HepG2 (cell line): Measurements from ENCODE around the gene EPX. TPM values are rescaled to one million over a fixed set of nuclear protein-coding genes. Genes with fewer than 3 reads are reported as not detected.

Source experiments
- ATAC-seq: fragments of 200-7000 bp; cut with Tn5 transposase; 3 replicates; pipeline ENCODE4 v1.9.1; 2020; ENCODE audit warnings: mild to moderate bottlenecking, moderate library complexity
- BruUV-seq: library from RNA; stranded (reverse); fragments of 400-500 nt; replicated peaks from 2 replicates; lab custom pipeline; 2021; lab: Mats Ljungman, UMichigan
- CTCF ChIA-PET: fragments of 300-600 bp; formaldehyde crosslinking; extraction: SDS; loops from one replicate; lab custom pipeline; 2021; ENCODE audit warnings: low total read pairs, inconsistent platforms, low intra/inter-chr PET ratio; lab: Yijun Ruan, JAX
- POLR2A ChIA-PET: fragments of 350-600 bp; sonication (Branson Sonifier 250); formaldehyde crosslinking; loops from one replicate; lab custom pipeline; 2020; ENCODE audit warnings: antibody characterized with exemption, inconsistent platforms; lab: Yijun Ruan, JAX
- DNase-seq: peaks from one replicate; pipeline ENCODE4 v3.0.0-alpha.2; 2015; ENCODE audit warnings: low spot score
- FAIRE-seq: peaks from 3 replicates; lab custom pipeline; 2011; peaks lifted over from hg19 to GRCh38; lab: Jason Lieb, UNC
- H2AFZ ChIP-seq: one replicate; pipeline ENCODE4 v1.6.1; 2011; ENCODE audit warnings: low read length, inconsistent platforms
- H3K27ac ChIP-seq: fragments of 300-600 bp; 3 replicates; pipeline ENCODE4 v1.8.0; 2011; ENCODE audit warnings: mixed run types, mild to moderate bottlenecking, mixed read lengths, low read length, inconsistent platforms; ENCODE audit not compliant: insufficient read depth; ENCODE audit errors: extremely low read length
- H3K27me3 ChIP-seq, 2 experiments: fragments of 200-600 bp in 1 of 2; 2 replicates in 1 of 2; 3 replicates in 1 of 2; pipeline versions ENCODE4 v1.6.0 to v1.8.0; 2011; ENCODE audit warnings: low read length in 2 of 2, mild to moderate bottlenecking in 2 of 2, moderate library complexity in 2 of 2, inconsistent platforms in 1 of 2; ENCODE audit not compliant: insufficient read depth in 2 of 2, control insufficient read depth in 1 of 2
- H3K36me3 ChIP-seq, 2 experiments: fragments of 200-600 bp in 1 of 2; replicated peaks in 1 of 2; 2 replicates in 1 of 2; 3 replicates in 1 of 2; pipeline versions ENCODE4 v1.5.1 to v1.8.0; 2011; ENCODE audit warnings: low read length in 2 of 2, inconsistent platforms in 1 of 2; ENCODE audit not compliant: insufficient read depth in 2 of 2, control insufficient read depth in 1 of 2
- H3K4me1 ChIP-seq: 2 replicates; pipeline ENCODE4 v1.5.1; 2012; ENCODE audit warnings: low read length, inconsistent platforms; ENCODE audit not compliant: insufficient read depth
- H3K4me2 ChIP-seq: 2 replicates; pipeline ENCODE4 v1.6.0; 2011; ENCODE audit warnings: low read depth, low read length, inconsistent platforms
- H3K4me3 ChIP-seq, 3 experiments: fragments of 200-600 bp in 1 of 3; sonication (generic), shearing (Covaris generic) in 1 of 3; replicated peaks in 1 of 3; 2 replicates each; pipeline ENCODE4 v1.5.1; 2011 to 2016; ENCODE audit warnings: low read length in 3 of 3, inconsistent platforms in 2 of 3, low read depth in 2 of 3, mild to moderate bottlenecking in 2 of 3, control low read depth in 1 of 3, mixed read lengths in 1 of 3; ENCODE audit not compliant: insufficient read depth in 1 of 3
- H3K79me2 ChIP-seq: one replicate; pipeline ENCODE4 v1.6.1; 2011; ENCODE audit warnings: low read length, inconsistent platforms; ENCODE audit not compliant: insufficient read depth
- H3K9ac ChIP-seq: 2 replicates; pipeline ENCODE4 v1.6.0; 2011; ENCODE audit warnings: mild to moderate bottlenecking, low read depth, low read length, inconsistent platforms; ENCODE audit not compliant: insufficient read depth
- H3K9me3 ChIP-seq: 2 replicates; pipeline ENCODE4 v1.5.1; 2012; ENCODE audit warnings: mild to moderate bottlenecking, low read length
- H4K20me1 ChIP-seq: 2 replicates; pipeline ENCODE4 v1.6.0; 2011; ENCODE audit warnings: inconsistent platforms, mild to moderate bottlenecking, low read length, moderate library complexity; ENCODE audit not compliant: insufficient read depth
- E2F2 ChIP-seq: sonication (generic); formaldehyde crosslinking; IDR thresholded peaks from 2 replicates; pipeline ENCODE4 v1.4.0; 2020; ENCODE audit warnings: missing genetic modification reagents, borderline replicate concordance
- ELF1 ChIP-seq: sonication (generic); formaldehyde crosslinking; IDR thresholded peaks from 2 replicates; pipeline ENCODE4 v1.4.0; 2020; ENCODE audit warnings: missing genetic modification reagents
- ERF ChIP-seq: IDR thresholded peaks from 2 replicates; pipeline ENCODE4 v1.6.1; 2018; ENCODE audit warnings: missing biosample characterization, missing genetic modification reagents
- IKZF4 ChIP-seq: sonication (generic); formaldehyde crosslinking; IDR thresholded peaks from 2 replicates; pipeline ENCODE4 v1.5.1; 2020; ENCODE audit warnings: borderline replicate concordance, mild to moderate bottlenecking, low read depth, missing genetic modification reagents; ENCODE audit errors: not compliant biosample characterization
- MBD4 ChIP-seq: IDR thresholded peaks from 2 replicates; pipeline ENCODE4 v1.6.1; 2012; ENCODE audit warnings: low read length, inconsistent platforms, borderline replicate concordance
- MIXL1 ChIP-seq: IDR thresholded peaks from 2 replicates; pipeline ENCODE4 v1.6.1; 2016
- ZBED4 ChIP-seq: sonication (generic); formaldehyde crosslinking; IDR thresholded peaks from 2 replicates; pipeline ENCODE4 v1.4.0; 2020; ENCODE audit warnings: missing genetic modification reagents, borderline replicate concordance
- ZBTB4 ChIP-seq: sonication (generic); formaldehyde crosslinking; IDR thresholded peaks from 2 replicates; pipeline ENCODE4 v1.4.0; 2020; ENCODE audit warnings: missing genetic modification reagents, mild to moderate bottlenecking, borderline replicate concordance
- ZNF10 ChIP-seq: sonication (generic); formaldehyde crosslinking; IDR thresholded peaks from 2 replicates; pipeline ENCODE4 v1.4.0; 2020; ENCODE audit warnings: mild to moderate bottlenecking, low read depth, missing genetic modification reagents, borderline replicate concordance
- ZNF225 ChIP-seq: sonication (generic); formaldehyde crosslinking; IDR thresholded peaks from 2 replicates; pipeline ENCODE4 v1.4.0; 2020; ENCODE audit warnings: mild to moderate bottlenecking, missing genetic modification reagents
- ZNF317 ChIP-seq: sonication (generic); formaldehyde crosslinking; IDR thresholded peaks from 2 replicates; pipeline ENCODE4 v1.5.0; 2020; ENCODE audit warnings: mild to moderate bottlenecking, missing genetic modification reagents
- ZNF337 ChIP-seq: sonication (generic); formaldehyde crosslinking; IDR thresholded peaks from 2 replicates; pipeline ENCODE4 v1.5.1; 2020; ENCODE audit warnings: missing genetic modification reagents, low read depth, mild to moderate bottlenecking, borderline replicate concordance
- ZNF639 ChIP-seq: conservative IDR thresholded peaks from 2 replicates; pipeline ENCODE4 v1.6.1; 2018; ENCODE audit warnings: missing genetic modification reagents
- ZNF83 ChIP-seq: sonication (generic); formaldehyde crosslinking; IDR thresholded peaks from 2 replicates; pipeline ENCODE4 v1.4.0; 2020; ENCODE audit warnings: missing genetic modification reagents, mild to moderate bottlenecking, borderline replicate concordance
- WGBS: methylation state at CpG from one replicate; pipeline ENCODE4 v1.1.6; 2017; ENCODE audit warnings: low lambda C conversion rate; 5-methylcytosine and 5-hydroxymethylcytosine counted together
- in situ Hi-C: cut with HindIII; loops from 2 replicates; pipeline ENCODE4 v1.10.0; 2017; ENCODE audit warnings: low pct_unique_long_range_greater_than_20kb; ENCODE audit not compliant: extremely low pct_ligation_motif_present
- intact Hi-C: fragments of 100-400 bp; cut with micrococcal nuclease; formaldehyde crosslinking; loops from one replicate; pipeline ENCODE4 v1.10.0; 2022; ENCODE audit not compliant: unreplicated experiment
- polyA plus RNA-seq, 8 experiments: library from polyadenylated mRNA; depleted of rRNA in 3 of 8; stranded (reverse) in 7 of 8; unstranded in 1 of 8; fragments of >200 nt; fragmentation: Illumina TruSeq in 4 of 8; extraction: Trizol in 4 of 8; gene quantifications; 2 replicates each; pipeline versions ENCODE4 v1.2.1 to v1.2.3, GENCODE V29; 2011 to 2016; ENCODE audit warnings: low read depth in 4 of 8, missing spikeins in 1 of 8, mixed read lengths in 1 of 8; ENCODE audit not compliant: insufficient read depth in 1 of 8
- total RNA-seq, 5 experiments: library from RNA; depleted of rRNA; stranded (reverse); fragments of >200 nt; fragmentation: Illumina TruSeq; extraction: Trizol; gene quantifications; 2 replicates each; pipeline ENCODE4 v1.2.3, GENCODE V29; 2016; ENCODE audit warnings: low read depth in 1 of 5

EPX gene
- total and polyA plus RNA-seq, 2 of the 13 experiments (the other 11 are each of a cell fraction or from before 2014, with no cell fraction given) = not detected

GRCh38 chr17:58202859-58203258 lies 10.3 kb downstream of the EPX start (continued):
- TF ChIP-seq ZBED4 (CRISPR knock-in tag) (no peak), ELF1 (CRISPR knock-in tag) (no peak)

- no peaks in the 10 kb centered on the region for H3K79me2 ChIP-seq
- H3K27me3 ChIP-seq = 0 out of 5 replicates have a peak, but pooled peaks cover 0 to 3% of the 10 kb centered on the region in 2 experiments
- H4K20me1 ChIP-seq = no peaks in the 10 kb centered on the region
- H3K27ac ChIP-seq = no peak overlapping the region
- peaks cover 7 to 25% of the 10 kb centered on the region in 2 experiments for H3K36me3 ChIP-seq
- H3K4me3 ChIP-seq = no peak overlapping the region
- no TSS peak for BruUV-seq
- peaks cover 10% of the 10 kb centered on the region; the same call in 1 of the 2 replicates for H3K4me1 ChIP-seq
- DNase-seq (no peak), FAIRE-seq (no peak), ATAC-seq (no peak)
- no peak overlapping the region for H2AFZ ChIP-seq
- 94% methylated on average over 4 of the region's 5 CpGs for WGBS
- intact Hi-C loops (no loop called here), in situ Hi-C loops (no loop called here)
- no peak overlapping the region for H3K9ac ChIP-seq
- ChIA-PET CTCF (no interaction called here), POLR2A (no interaction called here)
- H3K9me3 ChIP-seq = no peaks in the 10 kb centered on the region
- H3K4me2 ChIP-seq = no peak overlapping the region
- no peak for TF ChIP-seq E2F2 (CRISPR knock-in tag)
- TF ChIP-seq IKZF4 (CRISPR knock-in tag) = no peak
- no peak for TF ChIP-seq ZNF317 (CRISPR knock-in tag)
- no peak for TF ChIP-seq ZBTB4 (CRISPR knock-in tag)
- TF ChIP-seq MIXL1 = no peak
- no peak for TF ChIP-seq MBD4
- TF ChIP-seq ZNF225 (CRISPR knock-in tag) = no peak
- TF ChIP-seq ZNF337 = no peak
- no peak for TF ChIP-seq ZNF83 (CRISPR knock-in tag)
- no peak for TF ChIP-seq ZNF10
- no peak for TF ChIP-seq ZNF639 (CRISPR knock-in tag)
- no peak for TF ChIP-seq ERF (CRISPR knock-in tag)
These were observed 12.3 kb downstream of the EPX start for GRCh38 chr17:58204796-58205195.
